ENCODE measurements around the gene RNF31.
A peak's percentile ranks its signal among the peaks of the same experiment; 100 is the strongest.
"Not testable (repeated sequence)": the region's sequence is repeated elsewhere in the genome, so short reads cannot be mapped to it uniquely, and the experiment has no call there.

The RNF31 gene

DNA sequence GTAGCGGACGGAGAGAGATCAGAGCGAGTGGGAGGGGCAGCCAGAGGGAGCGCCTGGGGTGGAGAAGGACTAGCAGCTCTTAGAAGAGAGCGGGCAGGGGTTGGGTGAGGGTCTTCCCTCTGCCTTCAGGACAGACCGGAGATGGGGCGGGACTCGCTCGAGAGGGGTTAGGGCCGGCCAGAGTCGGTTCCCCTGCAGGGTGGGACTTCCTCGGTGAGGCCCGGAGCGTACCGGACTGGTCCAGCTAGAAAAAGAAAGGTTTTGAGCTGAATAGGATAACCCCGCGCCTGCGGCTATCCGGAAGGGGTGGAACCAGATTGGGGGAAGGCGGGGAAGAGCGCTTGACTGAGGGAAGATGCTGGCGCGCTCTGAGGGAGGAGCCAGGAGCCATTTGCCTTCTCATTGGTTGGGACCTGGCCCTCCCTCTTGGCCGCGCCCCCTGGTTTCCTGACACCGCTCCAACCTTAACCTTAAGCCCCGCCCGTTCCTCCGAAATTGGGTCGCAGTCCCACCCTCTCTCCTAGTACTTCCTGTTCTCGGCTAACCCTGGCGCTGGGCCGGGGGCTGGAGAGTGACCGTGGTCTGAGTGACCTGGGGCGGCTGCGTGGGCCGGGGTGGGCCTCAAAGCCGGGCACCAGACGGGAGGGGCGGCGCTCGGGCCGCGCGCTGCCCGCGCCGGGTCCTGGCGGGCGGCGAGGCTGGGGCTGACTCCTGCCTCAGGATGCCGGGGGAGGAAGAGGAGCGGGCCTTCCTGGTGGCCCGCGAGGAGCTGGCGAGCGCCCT lies at the start of gene RNF31:
Gene RNF31, plus strand, starts transcription at position 521 of the 783 bp plus-strand sequence. Its CDS starts 201 bp downstream, at position 722.
- DNase-seq (ENCODE audit: low spot score), result peak; percentile 100

- no peak for DNase-seq (ENCODE audit: low spot score)
Observed at GRCh38 chr14:24098229-24098926, 48.9 kb upstream of the RNF31 start.

DNA sequence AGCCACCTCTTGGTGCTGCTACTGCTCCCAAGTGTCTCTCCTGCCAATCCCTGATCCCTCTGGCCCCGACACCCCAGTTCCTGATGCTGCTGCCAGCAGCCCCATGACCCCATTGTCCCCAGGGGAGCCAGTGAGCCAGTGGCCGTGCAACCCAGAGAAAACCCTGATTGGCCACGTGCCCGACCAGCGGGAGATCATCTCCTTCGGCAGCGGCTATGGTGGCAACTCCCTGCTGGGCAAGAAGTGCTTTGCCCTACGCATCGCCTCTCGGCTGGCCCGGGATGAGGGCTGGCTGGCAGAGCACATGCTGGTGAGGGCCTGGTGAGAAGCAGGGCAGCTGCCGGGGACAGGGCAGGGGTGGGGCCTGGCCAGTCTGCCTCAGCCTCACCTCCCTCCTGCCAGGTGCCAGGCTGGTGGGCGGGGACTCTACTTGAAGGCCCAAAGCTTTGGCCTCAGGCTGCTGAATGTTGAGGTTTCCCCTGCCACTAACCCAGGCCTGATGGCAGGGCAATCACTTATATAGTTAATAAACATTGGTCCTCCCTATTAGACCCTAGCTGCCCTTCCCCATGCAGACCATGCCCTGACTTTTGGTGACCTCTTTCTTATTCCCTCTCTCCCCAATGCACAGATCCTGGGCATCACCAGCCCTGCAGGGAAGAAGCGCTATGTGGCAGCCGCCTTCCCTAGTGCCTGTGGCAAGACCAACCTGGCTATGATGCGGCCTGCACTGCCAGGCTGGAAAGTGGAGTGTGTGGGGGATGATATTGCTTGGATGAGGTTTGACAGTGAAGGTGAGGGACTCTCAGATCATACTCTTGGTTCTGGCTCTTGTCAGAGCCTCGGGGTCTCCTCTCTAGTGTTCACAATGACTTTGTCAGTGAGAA lies 48.1 kb upstream of the RNF31 start:
- DNase-seq (ENCODE audit: low spot score), result no peak

GRCh38 chr14:24100197-24100981 lies 46.9 kb upstream of the RNF31 start:
- no peak for DNase-seq (ENCODE audit: low spot score)

DNA sequence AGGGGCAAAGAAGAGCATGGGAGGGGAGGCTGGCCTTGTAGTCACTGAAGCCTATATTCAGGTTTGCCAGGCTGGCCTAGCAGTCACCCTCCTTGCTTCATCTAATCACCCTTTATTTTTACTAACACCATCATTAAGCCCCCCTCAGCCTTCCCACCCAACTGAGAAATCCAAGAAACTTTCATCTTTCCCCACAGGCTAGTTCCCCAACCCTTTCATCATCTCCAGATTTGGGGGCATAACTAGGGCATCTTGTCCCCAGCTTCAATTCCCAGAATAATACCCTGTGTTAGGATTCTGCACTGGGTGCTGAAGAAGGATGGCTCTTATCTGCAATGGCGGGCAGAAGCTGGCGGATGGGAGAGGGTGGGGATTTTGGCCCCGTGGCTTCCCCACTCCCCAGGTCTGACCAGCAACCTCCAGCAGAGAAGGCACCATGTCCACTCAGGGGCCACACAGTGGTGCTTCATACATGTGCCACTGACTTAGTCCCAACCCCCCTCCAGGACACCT lies 46.3 kb upstream of the RNF31 start:
- no peak for DNase-seq (ENCODE audit: low spot score)

GRCh38 chr14:24102357-24103048 lies 44.8 kb upstream of the RNF31 start:
- DNase-seq (ENCODE audit: low spot score), result no peak

DNA sequence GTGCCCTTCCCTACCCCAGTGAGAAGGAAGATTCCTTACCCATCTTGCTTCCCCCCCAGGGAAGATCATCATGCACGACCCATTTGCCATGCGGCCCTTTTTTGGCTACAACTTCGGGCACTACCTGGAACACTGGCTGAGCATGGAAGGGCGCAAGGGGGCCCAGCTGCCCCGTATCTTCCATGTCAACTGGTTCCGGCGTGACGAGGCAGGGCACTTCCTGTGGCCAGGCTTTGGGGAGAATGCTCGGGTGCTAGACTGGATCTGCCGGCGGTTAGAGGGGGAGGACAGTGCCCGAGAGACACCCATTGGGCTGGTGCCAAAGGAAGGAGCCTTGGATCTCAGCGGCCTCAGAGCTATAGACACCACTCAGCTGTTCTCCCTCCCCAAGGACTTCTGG lies 43.8 kb upstream of the RNF31 start:
- DNase-seq (ENCODE audit: low spot score), result no peak

- not testable (repeated sequence) for DNase-seq (ENCODE audit: low spot score)
Observed at GRCh38 chr14:24105609-24106239, 41.6 kb upstream of the RNF31 start.

GRCh38 chr14:24106672-24107271 lies 40.5 kb upstream of the RNF31 start:
- DNase-seq (ENCODE audit: low spot score), result no peak

- DNase-seq (ENCODE audit: low spot score), result no peak
Observed at GRCh38 chr14:24108336-24108874, 38.9 kb upstream of the RNF31 start.

- DNase-seq (ENCODE audit: low spot score), result no peak
Observed at GRCh38 chr14:24110060-24110459, 37.2 kb upstream of the RNF31 start.

DNA sequence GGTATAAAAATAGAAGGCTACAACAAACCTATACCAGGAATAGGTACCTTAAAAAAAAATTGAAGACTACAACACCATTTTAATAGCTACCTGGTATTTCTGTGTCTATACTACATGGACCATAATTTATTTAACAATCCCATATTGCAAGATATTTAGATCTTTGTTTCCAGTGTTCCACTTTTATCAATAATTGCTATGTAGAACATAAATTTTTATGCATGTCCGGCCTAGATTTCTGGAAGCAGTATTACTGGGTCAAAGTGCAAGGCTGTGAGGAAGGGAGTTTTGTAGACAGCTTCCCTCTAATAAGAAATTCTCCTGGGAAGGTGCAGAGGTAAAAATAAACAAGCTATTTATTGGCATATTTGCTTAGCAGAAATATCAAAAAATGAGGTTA lies 36.8 kb upstream of the RNF31 start:
- no peak for DNase-seq (ENCODE audit: low spot score)

- no peak for DNase-seq (ENCODE audit: low spot score)
Observed at GRCh38 chr14:24113379-24113800, 33.9 kb upstream of the RNF31 start.

- peak; percentile 89 for DNase-seq (ENCODE audit: low spot score)
Observed at GRCh38 chr14:24113801-24114531, 33.3 kb upstream of the RNF31 start.

- DNase-seq (ENCODE audit: low spot score), result peak; percentile 100
Observed at GRCh38 chr14:24114532-24115421, 32.5 kb upstream of the RNF31 start, which contains the start of the genes DCAF11 and NRL. DCAF11 (plus strand) TSS chr14:24114777; CDS start chr14:24115595, 818 bp downstream. NRL (minus strand) TSS chr14:24114949; CDS start chr14:24082848, 32,101 bp downstream.

GRCh38 chr14:24115422-24116127 lies 31.7 kb upstream of the RNF31 start:
- no peak for DNase-seq (ENCODE audit: low spot score)

Measured in Ammon's horn (tissue), 1 donor.